WI38 (cell line): ENCODE results near the gene MLST8.

Source experiments
- H3K4me3 ChIP-seq: 2 replicates; pipeline ENCODE4 v1.5.1; 2011; ENCODE audit warnings: low read depth, mild to moderate bottlenecking, control low read depth, low read length
- CTCF ChIP-seq: IDR thresholded peaks from 2 replicates; pipeline ENCODE4 v1.5.1; 2012; ENCODE audit warnings: low read depth, mild to moderate bottlenecking, control low read depth, low read length

The MLST8 gene

GRCh38 chr16:2205967-2206313 is 686 bp downstream of the MLST8 start:
- no peak for TF ChIP-seq CTCF
- H3K4me3 ChIP-seq = peak overlapping the region; percentile 64

DNA sequence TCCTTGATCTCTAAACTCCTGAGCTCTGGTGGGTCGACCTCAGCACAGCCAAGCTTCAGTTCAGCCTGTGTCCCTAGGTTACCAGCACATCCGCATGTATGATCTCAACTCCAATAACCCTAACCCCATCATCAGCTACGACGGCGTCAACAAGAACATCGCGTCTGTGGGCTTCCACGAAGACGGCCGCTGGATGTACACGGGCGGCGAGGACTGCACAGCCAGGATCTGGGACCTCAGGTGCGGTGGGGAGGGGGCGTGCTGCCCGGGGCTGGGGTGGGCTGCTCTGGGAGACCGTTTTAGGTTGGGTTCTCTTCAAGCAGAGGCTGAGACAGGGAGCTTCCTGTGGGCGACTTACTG is 1.1 kb downstream of the MLST8 start:
- TF ChIP-seq CTCF = no peak
- H3K4me3 ChIP-seq = peak overlapping the region; percentile 64

GRCh38 chr16:2206780-2207433 is 1.7 kb downstream of the MLST8 start:
- no peak overlapping the region for H3K4me3 ChIP-seq
- no peak for TF ChIP-seq CTCF

DNA sequence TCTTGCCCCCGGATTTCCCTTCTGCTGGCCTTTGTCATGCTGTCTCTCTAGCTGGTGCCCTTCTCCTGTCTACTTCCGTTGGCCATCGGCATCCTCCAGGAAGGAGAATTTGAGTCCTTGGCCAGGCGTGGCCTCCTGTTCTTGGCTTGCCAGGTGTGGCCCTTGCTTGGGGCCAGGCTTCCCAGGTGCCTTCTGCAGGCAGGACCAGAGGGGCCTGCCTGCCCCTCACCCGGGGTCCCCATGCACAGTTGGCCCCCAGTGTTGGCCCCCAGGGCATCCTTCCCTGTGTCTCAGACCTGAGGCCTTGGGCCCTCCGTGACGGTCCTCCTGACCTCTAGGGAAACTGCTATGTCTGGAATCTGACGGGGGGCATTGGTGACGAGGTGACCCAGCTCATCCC is 2.6 kb downstream of the MLST8 start:
- no peak for TF ChIP-seq CTCF

GRCh38 chr16:2208308-2208707 is 3.1 kb downstream of the MLST8 start:
- no peak for TF ChIP-seq CTCF
- H3K4me3 ChIP-seq = no peak overlapping the region

More for the DNA sequence above, 2.6 kb downstream of the MLST8 start:
- H3K4me3 ChIP-seq = no peak overlapping the region

DNA sequence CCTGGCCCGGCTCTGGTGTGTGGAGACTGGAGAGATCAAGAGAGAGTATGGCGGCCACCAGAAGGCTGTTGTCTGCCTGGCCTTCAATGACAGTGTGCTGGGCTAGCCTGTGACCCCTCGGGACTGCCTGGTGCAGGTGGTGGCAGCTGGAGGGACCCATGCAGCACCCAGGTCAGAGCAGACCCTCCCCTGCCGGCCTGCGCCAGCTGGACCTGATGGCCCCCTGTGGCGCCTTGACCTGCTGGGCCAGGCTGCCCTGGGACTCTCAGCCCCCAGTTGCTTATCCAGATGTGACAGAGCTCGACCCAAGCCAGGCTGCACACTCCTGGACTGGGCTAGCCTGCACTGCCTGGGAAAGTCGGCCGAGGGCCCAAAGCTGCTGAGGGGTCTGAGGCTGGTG is 3.5 kb downstream of the MLST8 start:
- TF ChIP-seq CTCF = no peak
- H3K4me3 ChIP-seq = no peak overlapping the region

DNA sequence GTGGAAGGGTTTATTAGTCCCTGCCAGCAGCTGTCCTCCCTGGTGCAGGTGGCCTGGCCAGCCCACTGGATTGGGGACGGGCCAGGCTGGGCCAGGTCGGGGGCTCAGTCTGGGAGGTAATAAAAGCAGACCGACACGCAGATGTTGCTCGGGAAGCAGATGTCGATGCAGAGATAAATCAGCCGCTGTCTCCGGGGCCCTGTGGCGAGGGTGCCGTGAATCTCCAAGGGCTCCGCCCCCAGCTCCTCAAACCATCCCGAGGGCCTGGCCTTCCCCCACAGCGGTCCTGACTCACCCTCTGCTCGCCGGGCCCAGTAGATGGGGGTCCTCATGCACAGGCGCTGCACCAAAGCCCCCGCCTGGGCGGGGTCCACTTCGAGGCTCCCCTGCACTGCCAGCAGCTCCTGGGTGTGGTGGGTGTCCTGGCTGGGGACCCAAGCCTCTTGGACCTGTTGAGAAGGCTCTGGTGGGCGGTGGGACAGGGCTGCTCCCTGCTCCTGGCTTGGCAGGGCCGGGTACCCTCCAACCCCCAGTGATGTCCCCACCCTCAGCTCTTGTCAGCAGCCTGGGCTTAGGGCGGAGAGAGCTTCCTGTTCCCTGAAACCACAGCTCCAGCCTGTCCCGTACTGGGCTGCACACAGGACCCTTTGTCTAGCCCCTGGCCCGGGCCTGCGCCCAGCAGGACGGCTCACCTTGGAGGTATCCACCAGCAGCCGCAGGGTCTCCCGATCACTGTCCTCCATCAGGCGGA is 4.2 kb downstream of the MLST8 start:
- H3K4me3 ChIP-seq = no peak overlapping the region
- no peak for TF ChIP-seq CTCF
